ENCODE data around the gene LIPG.

Gene LIPG

DNA sequence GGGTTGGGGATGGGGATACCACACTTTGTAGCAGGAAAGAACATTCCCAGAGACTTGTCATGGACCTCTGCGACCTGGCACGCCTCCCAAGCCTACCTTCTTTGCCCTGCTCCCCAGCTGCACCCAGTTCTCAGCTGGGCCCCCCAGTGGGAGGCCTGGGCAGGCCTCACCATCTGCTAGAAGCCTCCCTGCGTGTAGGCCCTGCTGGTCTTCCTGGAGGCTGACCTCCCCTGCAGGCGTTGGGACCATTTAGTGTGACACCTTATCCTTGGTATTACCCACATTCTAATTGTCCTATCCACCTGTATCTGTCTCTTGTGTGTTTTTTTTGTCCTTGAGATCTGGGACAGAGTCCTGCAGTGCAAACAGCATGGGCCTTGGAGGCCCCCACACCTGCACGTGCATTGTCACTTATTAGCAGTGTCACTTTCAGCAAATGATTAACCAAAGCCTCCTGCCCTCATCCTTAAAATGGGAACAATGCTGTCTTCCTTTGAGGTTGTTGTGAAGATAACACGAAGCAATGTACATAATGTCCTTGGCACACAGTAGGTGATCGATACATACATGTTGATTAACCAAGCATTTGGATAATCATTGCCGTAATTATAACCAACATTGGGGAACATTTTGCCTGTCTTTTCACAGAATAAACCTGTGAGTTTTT lies 77.2 kb downstream of the LIPG start:
- DNase-seq (ENCODE audit: low spot score), result no peak

DNA sequence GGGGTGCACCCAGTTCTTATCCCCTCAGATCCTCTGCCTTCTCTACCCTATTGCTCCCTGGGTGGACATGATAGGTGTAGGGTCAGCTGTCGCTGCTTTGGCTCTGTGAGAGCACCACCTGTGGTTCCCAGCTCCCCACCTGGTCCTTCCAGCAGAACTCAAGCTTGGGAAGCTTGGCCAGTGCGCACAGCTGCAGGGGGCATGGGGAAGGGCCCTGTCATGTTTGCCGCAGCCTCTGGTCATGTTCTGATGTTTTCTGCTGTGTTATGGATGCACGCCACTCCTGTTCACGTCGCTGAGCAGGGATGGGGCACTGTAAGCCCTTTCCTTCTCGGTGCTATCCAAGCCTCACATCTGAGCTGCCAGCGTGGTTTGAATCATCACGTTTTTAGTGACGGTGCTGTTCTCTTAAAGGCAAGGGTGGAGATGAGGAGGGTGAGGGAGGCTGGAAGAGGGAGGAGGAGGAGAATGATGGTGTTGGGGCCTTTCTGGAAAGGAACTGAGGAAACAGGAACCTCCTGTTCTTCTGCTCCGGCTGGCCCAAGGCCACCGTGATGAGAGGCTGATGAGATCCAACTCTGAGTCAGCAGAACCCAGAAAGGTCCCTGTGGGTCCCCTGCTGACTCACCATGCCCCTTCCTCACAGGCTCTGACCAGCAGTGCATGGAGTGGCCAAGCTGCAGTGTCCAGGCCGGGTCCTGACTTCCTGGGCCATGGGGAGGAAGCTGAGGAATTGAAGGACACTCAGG lies 78.0 kb downstream of the LIPG start:
- no peak for DNase-seq (ENCODE audit: low spot score)

DNA sequence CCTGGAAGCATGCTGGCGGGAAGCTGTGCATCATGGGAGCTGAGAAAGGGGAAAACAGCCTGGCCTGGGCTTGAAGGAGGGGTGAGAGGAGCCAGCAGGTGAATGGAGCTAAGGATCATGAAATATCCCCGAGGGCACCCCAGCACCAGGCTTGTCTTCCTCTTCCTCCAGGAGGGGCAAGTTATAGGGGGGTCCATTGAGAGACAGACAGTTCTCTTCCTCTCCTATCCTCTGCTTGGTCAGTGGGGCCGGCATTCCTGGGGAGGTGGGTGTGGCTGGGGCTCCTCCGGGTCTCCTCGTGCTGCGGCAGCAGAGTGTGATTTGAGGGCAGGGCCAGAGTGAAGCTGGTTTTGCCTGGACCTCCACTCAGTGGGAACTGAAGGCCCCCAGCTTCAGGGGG lies 78.9 kb downstream of the LIPG start:
- DNase-seq (ENCODE audit: low spot score), result no peak

DNA sequence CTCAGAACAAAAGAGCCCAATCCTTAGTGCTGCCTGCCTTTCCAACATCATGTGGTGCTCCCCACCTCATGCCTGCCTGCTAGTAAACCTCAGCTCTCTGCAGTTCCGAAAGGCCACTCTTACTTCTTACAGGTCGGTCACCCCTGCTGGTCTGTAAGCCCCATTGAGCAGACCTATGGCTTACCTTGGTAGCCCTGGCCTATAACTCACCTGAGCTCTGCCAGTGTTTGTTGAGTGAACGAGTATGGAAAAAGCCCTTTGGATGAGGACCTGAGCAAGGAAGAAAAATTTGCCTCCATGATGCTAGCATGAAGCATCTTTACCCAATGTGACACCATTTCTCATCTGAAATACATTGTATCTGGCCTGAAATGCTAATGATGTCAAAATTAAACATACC lies 83.3 kb downstream of the LIPG start:
- DNase-seq (ENCODE audit: low spot score), result no peak

DNA sequence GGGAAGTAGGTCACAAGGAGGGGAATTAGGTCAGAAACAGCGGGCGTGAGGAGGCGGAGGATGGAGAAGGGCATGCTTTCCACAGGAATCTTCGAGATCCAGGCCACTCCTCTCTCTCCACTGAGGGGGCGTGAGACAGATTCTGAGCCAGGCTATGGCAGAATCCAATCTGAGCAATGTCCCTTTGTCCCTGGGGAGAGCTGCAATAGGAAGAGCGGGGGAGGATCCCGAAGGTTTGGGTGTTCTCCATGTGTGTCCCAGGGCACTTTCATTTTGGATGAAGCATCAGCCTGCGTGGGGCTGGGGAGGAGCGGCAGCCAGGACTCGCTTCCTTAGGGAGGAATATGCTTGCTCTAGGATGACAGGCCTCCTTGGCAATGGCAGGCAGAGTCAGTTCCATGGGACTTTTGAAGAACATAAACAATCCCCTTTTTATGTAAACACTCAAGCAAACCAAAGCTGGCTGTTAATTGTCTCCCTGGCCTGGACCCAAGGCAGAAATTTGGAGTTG lies 84.0 kb downstream of the LIPG start:
- no peak for DNase-seq (ENCODE audit: low spot score)

DNA sequence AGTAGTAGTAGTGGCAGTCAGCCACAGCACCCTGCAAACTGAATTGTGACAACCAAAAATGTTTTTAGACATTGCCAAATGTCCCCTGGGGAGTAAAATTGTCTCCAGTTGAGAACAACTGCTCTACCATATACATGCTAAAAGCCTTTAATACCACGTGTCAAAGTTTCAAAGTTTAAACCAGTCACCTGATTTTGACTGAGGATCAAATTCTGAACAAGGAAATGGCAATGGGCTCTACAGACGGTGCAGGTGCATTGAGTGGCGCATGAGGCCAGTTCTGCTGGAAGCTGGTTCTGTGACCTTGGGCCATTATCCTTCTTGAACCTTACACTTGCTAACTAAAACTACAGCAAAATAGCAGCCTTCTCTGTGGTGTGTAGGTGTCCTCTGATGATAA lies 85.0 kb downstream of the LIPG start:
- DNase-seq (ENCODE audit: low spot score), result no peak

DNA sequence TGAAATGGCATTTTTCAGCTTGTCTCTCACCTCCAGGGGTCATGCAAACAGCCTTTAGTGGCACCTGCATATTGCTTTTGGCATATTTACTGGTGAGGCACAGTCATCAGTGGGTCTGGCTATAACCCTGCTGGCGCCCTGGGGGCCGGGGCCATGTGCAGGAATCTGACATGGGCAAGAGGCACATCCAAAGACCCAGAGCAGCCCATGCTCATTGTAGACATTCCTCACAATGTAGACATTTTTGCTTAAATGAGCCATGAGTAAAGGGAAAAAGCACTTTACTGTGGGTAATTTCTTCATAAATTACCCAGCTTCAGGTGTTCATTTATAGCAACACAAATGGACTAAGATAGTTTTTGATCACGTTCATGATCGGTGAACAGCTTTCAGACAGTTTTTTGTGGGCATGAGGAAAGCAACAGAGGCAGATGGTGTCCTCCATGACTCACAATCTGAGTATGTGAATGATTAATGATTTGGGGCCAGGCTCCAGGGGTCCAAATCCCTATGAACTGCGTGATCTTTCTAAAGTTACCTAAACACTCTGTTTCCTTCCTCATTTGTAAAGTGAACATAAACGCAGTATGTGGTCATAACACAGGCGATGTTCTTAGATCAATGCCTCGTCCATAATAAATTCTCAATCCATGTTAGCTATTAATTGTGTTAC lies 85.8 kb downstream of the LIPG start:
- DNase-seq (ENCODE audit: low spot score), result no peak

DNA sequence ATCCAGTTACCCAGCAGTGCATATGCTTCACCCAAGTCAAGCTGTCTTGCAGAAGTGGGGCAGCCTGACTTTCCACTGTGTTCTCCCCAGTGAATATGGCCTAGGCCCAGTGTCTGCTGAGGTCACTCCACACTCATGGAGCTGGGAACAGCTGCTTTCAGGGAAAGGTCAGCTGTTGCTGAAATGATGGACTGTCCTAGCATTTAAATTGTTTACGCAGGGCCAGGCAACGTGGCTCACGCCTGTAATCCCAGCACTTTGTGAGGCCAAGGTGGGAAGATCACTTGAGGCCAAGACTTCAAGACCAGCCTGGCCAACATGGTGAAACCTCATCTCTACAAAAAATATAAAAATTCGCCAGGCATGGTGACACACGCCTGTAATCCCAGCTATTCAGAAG lies 86.5 kb downstream of the LIPG start:
- no peak for DNase-seq (ENCODE audit: low spot score)

Measured in pons (tissue), 1 donor.